Measurements from ENCODE around the gene ZNF384.
A peak's percentile ranks its signal among the peaks of the same experiment; 100 is the strongest.
"Not testable (repeated sequence)": the region's sequence is repeated elsewhere in the genome, so short reads cannot be mapped to it uniquely, and the experiment has no call there.

ZNF384 gene

DNA sequence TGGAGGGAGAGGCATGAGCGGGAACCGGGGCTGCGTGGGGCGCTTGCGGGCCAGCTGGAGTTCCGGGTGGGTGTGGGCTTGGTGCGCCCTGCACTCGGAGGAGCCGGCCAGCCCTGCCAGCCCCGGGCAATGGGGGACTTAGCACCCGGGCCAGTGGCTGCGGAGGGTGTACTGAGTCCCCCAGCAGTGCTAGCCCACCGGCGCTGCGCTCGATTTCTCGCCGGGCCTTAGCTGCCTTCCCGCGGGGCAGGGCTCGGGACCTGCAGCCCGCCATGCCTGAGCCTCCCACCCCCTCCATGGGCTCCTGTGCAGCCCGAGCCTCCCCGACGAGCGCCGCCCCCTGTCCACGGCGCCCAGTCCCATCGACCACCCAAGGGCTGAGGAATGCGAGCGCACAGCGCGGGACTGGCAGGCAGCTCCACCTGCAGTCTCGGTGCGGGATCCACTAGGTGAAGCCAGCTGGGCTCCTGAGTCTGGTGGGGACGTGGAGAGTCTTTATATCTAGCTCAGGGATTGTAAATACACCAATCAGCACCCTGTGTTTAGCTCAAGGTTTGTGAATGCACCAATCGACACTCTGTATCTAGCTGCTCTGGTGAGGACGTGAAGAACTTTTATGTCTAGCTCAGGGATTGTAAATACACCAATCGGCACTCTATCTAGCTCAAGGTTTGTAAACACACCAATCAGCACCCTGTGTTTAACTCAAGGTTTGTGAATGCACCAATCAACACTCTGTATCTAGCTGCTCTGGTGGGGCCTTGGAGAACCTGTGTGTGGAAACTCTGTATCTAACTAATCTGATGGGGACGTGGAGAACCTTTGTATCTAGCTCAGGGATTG, 27.1 kb upstream of the ZNF384 start:
- DNase-seq, CTCF ChIA-PET, H3K4me3 Mint-ChIP-seq, H3K36me3 Mint-ChIP-seq, H3K9me3 Mint-ChIP-seq, H3K27ac Mint-ChIP-seq, H3K4me1 Mint-ChIP-seq: not testable (repeated sequence)
- H3K27me3 Mint-ChIP-seq = peaks cover 13% of the 10 kb centered on the region

DNA sequence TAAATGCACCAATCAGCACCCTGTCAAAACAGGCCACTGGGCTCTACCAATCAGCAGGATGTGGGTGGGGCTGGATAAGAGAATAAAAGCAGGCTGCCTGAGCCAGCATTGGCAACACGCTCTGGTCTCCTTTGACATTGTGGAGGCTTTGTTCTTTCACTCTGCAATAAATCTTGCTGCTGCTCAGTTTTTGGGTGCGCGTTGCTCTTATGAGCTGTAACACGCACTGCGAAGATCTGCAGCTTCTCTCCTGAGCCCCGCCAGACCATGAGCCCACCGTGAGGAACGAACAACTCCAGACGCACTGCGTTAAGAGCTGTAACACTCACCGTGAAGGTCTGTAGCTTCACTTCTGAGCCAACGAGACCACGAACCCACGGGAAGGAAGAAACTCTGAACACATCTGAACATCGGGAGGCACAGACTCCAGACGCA, 19.8 kb upstream of the ZNF384 start:
- H3K27ac Mint-ChIP-seq = peak overlapping the region; percentile 12
- peaks cover 43% of the 10 kb centered on the region for H3K27me3 Mint-ChIP-seq
- no peaks in the 10 kb centered on the region for H3K36me3 Mint-ChIP-seq
- H3K4me3 Mint-ChIP-seq = peak overlapping the region; percentile 19
- peaks cover 8% of the 10 kb centered on the region for H3K4me1 Mint-ChIP-seq
- peaks cover 3% of the 10 kb centered on the region for H3K9me3 Mint-ChIP-seq
- CTCF ChIA-PET = no interaction called here
- peak; percentile 37 for DNase-seq

- H3K4me1 Mint-ChIP-seq, CTCF ChIA-PET, DNase-seq, H3K9me3 Mint-ChIP-seq, H3K36me3 Mint-ChIP-seq, H3K27ac Mint-ChIP-seq, H3K4me3 Mint-ChIP-seq: not testable (repeated sequence)
- peaks cover 47% of the 10 kb centered on the region for H3K27me3 Mint-ChIP-seq
Measured at GRCh38 chr12:6708351-6708750, 19.2 kb upstream of the ZNF384 start.

- Mint-ChIP-seq H3K9me3 (peaks cover under 1% of the 10 kb centered on the region), H3K36me3 (no peaks in the 10 kb centered on the region), H3K27me3 (peaks cover 79% of the 10 kb centered on the region), H3K4me1 (peaks cover 17% of the 10 kb centered on the region), H3K4me3 (no peak overlapping the region), H3K27ac (no peak overlapping the region)
- CTCF ChIA-PET = no interaction called here
- DNase-seq = peak; percentile 28
Measured at GRCh38 chr12:6703631-6704030, 14.5 kb upstream of the ZNF384 start.

DNA sequence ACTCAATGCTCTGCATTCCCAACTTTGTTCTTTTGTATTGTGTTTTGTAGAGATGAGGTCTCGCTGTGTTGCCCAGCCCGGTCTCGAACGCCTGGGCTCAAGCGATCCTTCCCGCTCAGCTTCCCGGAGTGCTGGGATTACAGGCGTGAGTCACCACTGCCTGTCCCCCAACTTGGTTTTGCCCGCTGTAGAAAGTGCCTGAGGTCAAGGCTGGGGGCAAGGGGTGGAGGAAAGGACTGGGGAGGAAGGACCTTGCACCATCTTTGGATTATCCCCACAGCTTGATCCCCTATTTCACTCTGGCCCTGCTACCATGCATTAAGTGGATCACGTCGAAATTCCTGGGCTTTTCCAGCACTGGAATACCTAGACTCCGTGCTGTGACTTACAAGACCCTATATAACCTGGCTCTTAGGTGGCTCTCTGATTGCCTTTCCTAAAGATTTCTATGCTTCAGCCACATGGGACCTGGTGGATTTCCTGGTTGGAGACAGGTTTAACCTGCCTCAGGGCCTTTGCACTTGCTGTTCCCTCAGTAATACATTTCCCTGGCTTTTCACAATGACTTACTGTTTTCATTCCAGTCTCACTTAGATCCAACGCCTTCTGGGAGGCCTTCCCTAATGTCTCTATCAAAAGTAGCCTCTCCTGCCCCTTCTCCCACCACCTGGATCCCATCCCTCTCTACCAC, 12.0 kb upstream of the ZNF384 start:
- no peaks in the 10 kb centered on the region for H3K36me3 Mint-ChIP-seq
- DNase-seq = no peak
- H3K27me3 Mint-ChIP-seq = peaks cover 97% of the 10 kb centered on the region
- H3K9me3 Mint-ChIP-seq = no peaks in the 10 kb centered on the region
- peak overlapping the region; percentile 52 for H3K4me3 Mint-ChIP-seq
- CTCF ChIA-PET = no interaction called here
- H3K4me1 Mint-ChIP-seq = peaks cover 20% of the 10 kb centered on the region
- no peak overlapping the region for H3K27ac Mint-ChIP-seq

DNA sequence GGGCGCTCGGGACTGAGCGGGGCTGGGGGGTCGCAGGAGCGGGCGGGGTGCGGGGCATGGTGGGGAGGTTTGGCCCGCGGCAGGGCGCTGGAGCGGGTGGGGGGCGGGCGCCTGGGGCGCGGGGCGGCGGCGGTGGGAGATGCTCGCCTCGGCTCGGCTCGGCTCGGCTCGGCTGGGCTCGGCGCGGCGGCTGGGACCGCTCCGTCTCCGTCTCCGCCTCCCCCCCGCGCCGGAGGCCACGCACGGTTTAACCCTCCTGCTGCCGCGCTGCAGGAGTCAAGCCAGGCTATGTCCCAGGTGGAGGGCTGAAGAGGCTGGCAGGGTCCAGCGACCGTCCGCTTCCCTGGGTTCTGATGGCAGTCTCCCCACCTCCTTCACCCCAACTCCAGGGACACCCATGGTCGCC, 11.5 kb upstream of the ZNF384 start, which contains the start of gene PIANP:
TSS of gene PIANP (minus strand) at position 170 of the 406 bp plus-strand sequence. CDS start 2,754 bp downstream, outside the sequence.
- no peaks in the 10 kb centered on the region for H3K9me3 Mint-ChIP-seq
- CTCF ChIA-PET = no interaction called here
- peaks cover 20% of the 10 kb centered on the region for H3K4me1 Mint-ChIP-seq
- no peaks in the 10 kb centered on the region for H3K36me3 Mint-ChIP-seq
- H3K27ac Mint-ChIP-seq = no peak within 1 kb of the TSS
- peak; percentile 76 for DNase-seq
- peak within 1 kb of the TSS; percentile 52 for H3K4me3 Mint-ChIP-seq
- H3K27me3 Mint-ChIP-seq = peaks cover 91% of the 10 kb centered on the region

DNA sequence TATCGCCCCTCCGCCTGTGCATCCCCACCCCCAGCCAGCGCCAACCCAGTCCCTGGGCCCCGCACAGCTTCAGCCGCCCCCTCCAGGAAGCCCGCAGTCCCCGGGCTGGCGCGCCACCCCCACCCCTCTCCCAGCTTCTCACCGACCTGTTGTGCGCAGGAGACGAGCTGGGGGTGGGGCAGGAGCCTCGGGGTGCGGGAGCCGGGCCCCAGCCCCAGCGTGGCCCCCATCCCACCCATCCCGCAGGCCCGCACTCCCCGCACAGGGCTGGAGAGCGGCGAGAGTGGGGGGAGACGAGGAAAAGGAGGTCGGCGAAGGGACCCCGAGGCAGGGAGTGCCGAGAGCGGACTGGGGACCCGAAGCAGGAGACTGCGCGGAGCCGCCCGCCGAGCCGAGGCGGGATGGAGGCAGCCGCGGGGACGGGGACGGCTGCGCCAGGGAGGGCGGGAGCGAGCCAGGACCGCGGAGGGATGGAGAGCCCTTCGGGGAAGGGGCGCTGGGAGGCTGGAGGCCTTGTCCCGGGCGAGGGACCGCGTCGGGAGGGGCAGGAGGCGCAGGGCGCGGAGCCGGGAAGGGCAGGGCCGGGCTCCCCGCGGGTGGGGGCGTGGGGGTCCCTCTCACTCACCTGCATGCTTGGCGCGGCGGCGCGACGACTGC, 10.9 kb upstream of the ZNF384 start:
- DNase-seq = peak; percentile 46
- peak overlapping the region; percentile 38 for H3K4me3 Mint-ChIP-seq
- no peaks in the 10 kb centered on the region for H3K36me3 Mint-ChIP-seq
- H3K9me3 Mint-ChIP-seq = no peaks in the 10 kb centered on the region
- CTCF ChIA-PET = interaction anchor here (1.0 to 1.1 kb wide), 2 partner anchors 11 to 125 kb away, joined by 3 to 4 read pairs; partner anchors contain the start of gene ZNF384
- peaks cover 20% of the 10 kb centered on the region for H3K4me1 Mint-ChIP-seq
- H3K27ac Mint-ChIP-seq = no peak overlapping the region
- peaks cover 86% of the 10 kb centered on the region for H3K27me3 Mint-ChIP-seq

DNA sequence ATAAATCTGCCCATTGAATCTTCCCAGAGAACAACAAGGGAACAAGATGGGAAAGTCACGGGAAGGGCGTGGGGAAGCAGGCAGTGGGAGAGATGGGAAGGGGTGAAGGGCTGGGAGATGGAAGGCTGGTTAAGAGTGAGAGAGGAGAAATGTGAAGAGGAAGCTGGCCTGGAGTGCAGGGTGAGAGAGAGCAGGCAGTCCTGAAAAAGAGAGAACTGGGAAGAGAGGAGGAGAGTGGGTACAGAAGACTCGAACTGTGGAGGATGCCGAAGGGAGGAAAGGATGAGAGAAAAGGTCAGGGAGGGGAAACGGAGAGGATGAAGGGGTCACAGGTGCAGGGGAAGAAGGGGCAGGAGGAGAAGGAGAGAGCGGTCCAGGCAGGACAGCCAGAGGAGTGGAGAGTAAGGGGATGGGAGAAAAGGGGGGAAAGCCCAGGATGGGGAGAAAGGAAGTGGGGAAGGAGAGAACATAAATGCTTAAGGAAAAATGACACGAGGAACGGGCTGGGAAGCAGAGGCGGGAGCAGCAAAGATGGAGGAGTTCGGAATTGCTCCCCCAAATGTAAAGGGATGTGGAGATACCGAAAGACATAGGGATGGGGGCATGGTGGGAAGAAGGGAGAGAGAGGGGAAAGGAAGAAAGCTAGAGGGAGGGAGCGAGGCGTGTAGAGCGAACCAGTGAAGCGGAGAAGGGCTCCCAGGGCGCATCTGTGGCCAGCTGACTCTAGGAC, 10.2 kb upstream of the ZNF384 start:
- CTCF ChIA-PET = interaction anchor here (0.7 to 1.5 kb wide), 5 partner anchors 10 to 142 kb away, joined by 3 to 4 read pairs (median 3); partner anchors contain the start of gene ZNF384
- H3K4me3 Mint-ChIP-seq = peak overlapping the region; percentile 38
- H3K9me3 Mint-ChIP-seq = no peaks in the 10 kb centered on the region
- DNase-seq = no peak
- H3K36me3 Mint-ChIP-seq = no peaks in the 10 kb centered on the region
- peaks cover 20% of the 10 kb centered on the region for H3K4me1 Mint-ChIP-seq
- peaks cover 86% of the 10 kb centered on the region for H3K27me3 Mint-ChIP-seq
- H3K27ac Mint-ChIP-seq = no peak overlapping the region

DNA sequence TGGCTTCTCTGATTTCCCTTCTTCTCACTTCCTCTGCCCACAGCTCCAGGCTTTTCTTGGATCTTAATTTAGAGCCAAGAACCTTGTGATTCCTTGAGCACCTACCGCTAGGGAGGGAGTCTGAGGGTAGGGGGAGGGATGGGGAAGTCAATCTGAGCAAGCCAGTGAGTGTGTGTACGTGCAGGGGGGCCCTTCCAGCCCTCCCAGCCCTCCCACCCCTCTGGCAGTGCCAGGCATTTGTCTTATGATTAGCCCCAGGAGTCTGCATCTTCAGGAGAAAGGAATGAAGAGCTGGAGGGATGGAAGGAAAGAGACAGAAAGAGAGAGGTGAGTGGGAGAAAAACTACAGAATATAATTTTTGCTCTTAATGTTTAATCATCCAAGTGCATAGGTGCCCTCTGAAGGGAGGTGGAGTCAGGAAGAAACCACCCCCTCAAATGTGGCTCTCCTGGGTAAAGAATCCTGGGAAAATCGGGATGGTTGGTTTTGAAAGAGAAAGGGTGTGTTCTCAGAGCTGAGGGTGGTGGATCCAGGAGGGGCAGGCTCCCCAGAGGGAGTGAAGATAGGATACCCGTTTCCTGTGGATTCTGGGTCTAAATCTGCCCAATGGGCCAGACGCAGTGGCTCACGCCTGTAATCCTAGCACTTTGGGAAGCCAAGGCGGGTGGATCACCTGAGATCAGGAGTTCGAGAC, 9.3 kb upstream of the ZNF384 start:
- DNase-seq = no peak
- Mint-ChIP-seq H3K36me3 (no peaks in the 10 kb centered on the region), H3K4me3 (no peak overlapping the region), H3K4me1 (peaks cover 20% of the 10 kb centered on the region), H3K27me3 (peaks cover 80% of the 10 kb centered on the region), H3K9me3 (no peaks in the 10 kb centered on the region), H3K27ac (no peak overlapping the region)
- CTCF ChIA-PET = interaction anchor here (0.7 to 3.2 kb wide), 9 partner anchors 9 to 145 kb away, joined by 3 to 17 read pairs (median 4); partner anchors contain the start of gene ZNF384

DNA sequence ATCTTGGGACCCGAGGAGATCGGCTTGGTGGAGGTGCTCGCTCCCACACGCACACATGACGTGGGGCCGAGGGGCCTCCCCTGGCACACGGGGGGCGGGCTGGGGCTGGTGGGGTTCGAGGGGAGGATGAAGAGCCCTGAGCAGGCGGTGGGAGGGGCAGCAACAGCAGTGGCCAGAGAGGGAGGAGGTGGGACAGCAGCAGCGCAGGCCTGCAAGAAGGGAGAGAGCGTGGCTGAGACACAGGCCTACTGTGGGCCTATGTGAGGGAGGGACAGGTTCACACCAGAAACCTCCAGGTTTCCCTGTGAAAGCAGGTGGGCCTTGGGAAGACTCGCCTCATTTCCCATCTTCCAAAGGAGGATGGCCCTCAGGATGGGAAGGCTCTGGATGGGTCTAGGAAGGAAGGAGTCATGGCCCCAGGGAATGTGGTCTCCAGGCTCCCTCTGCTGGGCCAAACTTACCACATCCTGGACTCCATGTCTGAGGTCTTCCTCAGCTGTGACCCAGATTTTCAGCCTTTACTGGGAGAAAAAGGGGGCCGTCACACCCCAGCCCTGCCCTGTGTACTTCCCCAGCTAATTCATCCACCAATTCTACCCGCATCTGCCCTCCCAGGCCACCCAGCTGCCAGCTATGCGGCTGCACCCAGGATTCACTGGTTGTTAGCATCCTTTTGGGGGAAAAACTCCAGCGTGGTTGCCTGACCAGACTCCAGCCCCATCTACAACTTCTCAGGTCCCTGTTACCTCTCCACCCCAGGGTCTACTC, 8.6 kb upstream of the ZNF384 start:
- Mint-ChIP-seq H3K27ac (no peak overlapping the region), H3K4me3 (no peak overlapping the region), H3K9me3 (no peaks in the 10 kb centered on the region), H3K27me3 (peaks cover 72% of the 10 kb centered on the region), H3K36me3 (no peaks in the 10 kb centered on the region), H3K4me1 (peaks cover 20% of the 10 kb centered on the region)
- peak; percentile 46 for DNase-seq
- CTCF ChIA-PET = interaction anchor here (0.9 to 3.2 kb wide), 7 partner anchors 13 to 144 kb away, joined by 3 to 17 read pairs (median 4); no protein-coding TSS in a partner anchor

GRCh38 chr12:6696690-6697583, 7.8 kb upstream of the ZNF384 start:
- Mint-ChIP-seq H3K4me3 (no peak overlapping the region), H3K27ac (no peak overlapping the region), H3K4me1 (peaks cover 20% of the 10 kb centered on the region), H3K9me3 (no peaks in the 10 kb centered on the region), H3K27me3 (peaks cover 64% of the 10 kb centered on the region), H3K36me3 (no peaks in the 10 kb centered on the region)
- CTCF ChIA-PET = interaction anchor here (1.0 to 3.2 kb wide), 3 partner anchors 77 to 127 kb away, joined by 3 to 17 read pairs (median 3); no protein-coding TSS in a partner anchor
- DNase-seq = no peak

All from activated naive CD4-positive, alpha-beta T cell treated with anti-CD3 and anti-CD28 coated beads, Interleukin-2, amount 10 ng/mL, durations not matched to agents 7 days and 5 days (primary cell).